ENCODE measurements around the gene SOAT2.

Gene SOAT2

DNA sequence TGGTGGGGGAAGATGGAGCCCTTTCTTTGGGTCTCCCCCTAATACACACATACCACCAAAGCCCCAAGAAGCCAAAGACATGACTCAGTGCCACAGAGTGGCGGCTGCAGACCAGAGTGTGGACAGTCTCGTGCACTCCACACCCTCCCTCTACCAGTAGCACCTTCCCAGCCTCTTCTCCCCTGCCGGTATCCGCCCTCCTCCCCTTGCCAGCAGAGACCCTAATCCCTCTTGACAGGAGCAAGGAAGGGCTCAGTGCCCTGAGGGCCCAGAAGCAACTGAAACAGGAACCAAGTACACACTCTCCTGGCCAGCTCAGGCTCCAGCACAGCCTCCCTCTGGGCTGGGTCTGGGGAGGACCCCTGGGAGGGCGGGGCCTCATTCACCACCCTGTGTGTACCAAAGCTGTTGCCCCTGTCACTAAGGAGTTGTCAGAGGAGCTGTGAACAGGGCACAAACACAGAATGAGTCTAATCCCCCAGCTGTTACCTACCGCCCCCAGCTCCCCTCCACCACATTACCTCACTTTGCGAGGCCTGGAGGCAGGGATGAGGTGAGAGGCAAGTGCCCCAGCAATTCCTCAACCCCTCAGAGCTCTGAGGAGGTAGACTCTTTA lies 32.3 kb upstream of the SOAT2 start:
- no peak overlapping the region for H3K4me3 ChIP-seq (replicated peaks; ENCODE audit: low read depth, low read length)
- no peak for DNase-seq (ENCODE audit: extremely low read depth, low read depth)
- TF ChIP-seq, protein P1, sequence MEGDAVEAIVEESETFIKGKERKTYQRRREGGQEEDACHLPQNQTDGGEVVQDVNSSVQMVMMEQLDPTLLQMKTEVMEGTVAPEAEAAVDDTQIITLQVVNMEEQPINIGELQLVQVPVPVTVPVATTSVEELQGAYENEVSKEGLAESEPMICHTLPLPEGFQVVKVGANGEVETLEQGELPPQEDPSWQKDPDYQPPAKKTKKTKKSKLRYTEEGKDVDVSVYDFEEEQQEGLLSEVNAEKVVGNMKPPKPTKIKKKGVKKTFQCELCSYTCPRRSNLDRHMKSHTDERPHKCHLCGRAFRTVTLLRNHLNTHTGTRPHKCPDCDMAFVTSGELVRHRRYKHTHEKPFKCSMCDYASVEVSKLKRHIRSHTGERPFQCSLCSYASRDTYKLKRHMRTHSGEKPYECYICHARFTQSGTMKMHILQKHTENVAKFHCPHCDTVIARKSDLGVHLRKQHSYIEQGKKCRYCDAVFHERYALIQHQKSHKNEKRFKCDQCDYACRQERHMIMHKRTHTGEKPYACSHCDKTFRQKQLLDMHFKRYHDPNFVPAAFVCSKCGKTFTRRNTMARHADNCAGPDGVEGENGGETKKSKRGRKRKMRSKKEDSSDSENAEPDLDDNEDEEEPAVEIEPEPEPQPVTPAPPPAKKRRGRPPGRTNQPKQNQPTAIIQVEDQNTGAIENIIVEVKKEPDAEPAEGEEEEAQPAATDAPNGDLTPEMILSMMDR (IDR thresholded peaks at IDR 0.05; ENCODE audit: low read depth, low read length, missing control alignments) = no peak

DNA sequence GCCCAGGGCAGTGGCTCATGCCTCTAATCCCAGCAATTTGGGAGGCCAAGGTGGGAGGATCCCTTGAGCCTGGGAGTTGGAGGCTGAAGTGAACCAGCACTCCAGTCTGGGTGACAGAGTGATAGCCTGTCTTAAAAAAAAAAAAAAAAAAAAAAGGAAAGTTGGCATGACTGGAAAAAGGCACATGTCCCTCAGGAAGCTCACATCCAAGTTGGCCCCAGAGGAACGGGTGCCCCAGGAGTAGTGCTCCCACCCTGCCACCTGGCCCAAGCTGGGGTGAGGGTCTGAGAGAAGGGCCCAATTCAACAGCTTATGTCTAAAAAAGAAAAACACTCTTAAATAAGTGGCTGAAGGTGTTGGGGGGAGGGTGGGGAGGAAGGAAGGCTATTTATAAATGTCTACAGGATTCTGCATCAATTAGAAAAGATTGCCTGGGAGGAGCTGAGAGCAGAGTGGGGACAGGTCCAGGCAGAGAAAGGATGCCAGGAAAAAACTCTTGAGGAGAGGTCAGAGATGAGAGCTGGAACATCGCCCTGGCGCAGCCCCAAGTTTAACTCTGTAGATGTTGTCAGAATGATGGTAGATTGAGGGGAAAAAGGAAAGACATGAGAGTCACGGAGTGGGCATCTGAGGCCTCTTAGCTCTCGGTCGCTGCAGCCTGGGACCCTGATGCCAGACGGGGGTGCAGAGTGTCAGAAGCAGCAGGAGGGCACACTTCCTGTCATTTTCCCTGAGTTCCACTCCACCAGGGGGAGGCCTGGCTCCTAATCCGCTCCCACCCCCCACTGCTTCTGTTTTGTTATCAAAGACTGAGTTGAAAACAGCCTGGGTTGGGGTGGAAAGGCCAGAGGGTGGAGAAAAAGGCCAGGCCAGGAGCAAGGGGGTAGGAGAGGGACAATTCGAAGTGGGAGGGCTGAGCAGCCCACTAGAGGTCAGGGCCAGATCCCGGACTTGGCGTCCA lies 31.4 kb upstream of the SOAT2 start:
- H3K4me3 ChIP-seq (replicated peaks; ENCODE audit: low read depth, low read length) = no peak overlapping the region
- TF ChIP-seq, protein P1 (IDR thresholded peaks at IDR 0.05; ENCODE audit: low read depth, low read length, missing control alignments) = no peak
- no peak for DNase-seq (ENCODE audit: extremely low read depth, low read depth)

DNA sequence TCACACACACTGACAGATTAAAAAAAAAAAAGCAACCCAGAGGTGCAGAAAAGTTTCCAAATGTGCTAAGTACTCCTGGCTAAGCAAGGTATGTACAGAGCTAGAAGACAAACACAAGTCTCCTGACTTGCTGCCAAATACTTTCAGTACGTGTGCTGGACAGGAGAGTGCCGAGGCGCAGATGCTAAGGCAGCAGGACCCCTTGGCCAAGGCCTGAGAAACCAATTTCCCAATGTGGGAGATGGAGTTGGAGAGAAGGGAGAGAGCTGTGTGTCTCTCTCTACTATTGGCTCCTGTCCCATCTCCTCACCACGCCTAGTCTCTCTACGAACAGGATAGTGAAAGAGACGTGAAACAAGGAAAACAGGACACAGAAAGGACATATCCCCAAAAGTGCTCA lies 29.4 kb upstream of the SOAT2 start:
- no peak for DNase-seq (ENCODE audit: extremely low read depth, low read depth)
- no peak overlapping the region for H3K4me3 ChIP-seq (replicated peaks; ENCODE audit: low read depth, low read length)
- TF ChIP-seq, protein P1 (IDR thresholded peaks at IDR 0.05; ENCODE audit: low read depth, low read length, missing control alignments) = no peak

DNA sequence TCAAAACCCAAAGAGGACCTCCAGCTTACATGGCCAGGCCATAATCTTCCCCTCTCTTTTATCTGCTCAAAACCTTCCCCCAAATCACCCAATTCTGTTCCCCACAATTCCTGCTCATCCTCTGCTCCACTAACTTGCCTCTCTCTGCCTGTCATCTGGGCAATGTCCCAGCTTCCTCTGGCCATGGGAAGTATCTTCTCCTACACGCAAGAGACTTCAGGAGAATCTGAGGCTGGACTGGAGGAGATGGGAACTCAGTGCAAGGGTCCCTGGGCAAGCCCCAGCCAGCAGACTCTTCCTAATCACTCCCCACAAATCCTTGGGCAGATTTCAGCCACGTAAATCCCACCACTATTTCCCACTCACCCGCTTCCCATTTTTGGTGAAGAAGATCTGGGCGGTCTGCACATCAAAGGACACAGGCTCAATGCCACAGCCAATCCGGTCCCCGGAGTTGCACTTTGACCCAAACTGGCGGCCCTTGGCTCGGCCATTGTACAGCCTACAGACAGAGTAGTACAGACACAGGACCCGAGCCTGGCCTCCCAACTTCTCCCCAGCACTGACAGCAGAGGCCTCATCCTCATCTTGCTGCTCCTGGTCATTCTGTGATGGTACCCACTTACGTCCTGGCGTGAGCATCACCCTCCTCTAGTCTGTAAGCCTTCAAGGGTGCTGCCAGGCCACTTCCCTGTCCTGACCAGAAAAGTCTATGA lies 28.8 kb upstream of the SOAT2 start:
- DNase-seq (ENCODE audit: extremely low read depth, low read depth) = no peak
- H3K4me3 ChIP-seq (replicated peaks; ENCODE audit: low read depth, low read length) = no peak overlapping the region
- TF ChIP-seq, protein P1 (IDR thresholded peaks at IDR 0.05; ENCODE audit: low read depth, low read length, missing control alignments) = no peak

DNA sequence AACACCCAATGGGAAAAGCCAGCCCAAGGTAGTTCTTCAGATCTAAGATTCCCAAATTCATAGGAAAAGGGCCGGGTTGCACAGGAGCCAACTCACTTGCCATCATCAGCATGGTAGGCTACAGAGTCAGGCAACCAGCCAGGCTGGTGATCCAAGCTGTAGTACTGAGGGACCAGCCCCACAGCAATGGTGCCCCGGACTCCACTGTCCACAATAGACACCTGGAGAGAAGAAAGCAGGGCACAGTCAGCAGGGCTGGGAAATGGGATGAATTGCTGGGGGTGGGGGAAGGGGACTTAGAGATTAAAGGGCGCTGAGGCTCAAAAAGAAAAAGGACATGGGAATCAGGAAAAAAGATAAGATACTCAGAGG lies 28.3 kb upstream of the SOAT2 start:
- DNase-seq (ENCODE audit: extremely low read depth, low read depth) = no peak
- TF ChIP-seq, protein P1 (IDR thresholded peaks at IDR 0.05; ENCODE audit: low read depth, low read length, missing control alignments) = no peak

DNA sequence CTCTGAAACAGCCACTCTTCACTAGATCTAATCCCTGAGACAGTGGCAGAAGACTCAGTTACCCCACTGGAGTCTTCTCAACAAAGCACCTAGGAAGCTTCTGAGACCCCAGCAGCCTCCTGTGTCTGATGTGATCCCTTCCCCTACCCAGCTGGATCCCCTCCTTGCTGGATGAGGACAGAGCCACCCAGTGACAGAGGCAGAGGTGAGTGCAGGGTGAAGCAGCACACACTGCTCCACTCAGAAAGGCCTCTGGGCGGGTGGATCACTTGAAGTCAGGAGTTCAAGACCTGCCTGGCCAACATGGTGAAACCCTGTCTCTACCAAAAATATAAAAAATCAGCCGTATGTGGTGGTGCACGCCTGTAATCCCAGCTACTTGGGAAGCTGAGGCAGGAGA lies 26.8 kb upstream of the SOAT2 start:
- DNase-seq (ENCODE audit: extremely low read depth, low read depth) = no peak
- no peak overlapping the region for H3K4me3 ChIP-seq (replicated peaks; ENCODE audit: low read depth, low read length)
- TF ChIP-seq, protein P1 (IDR thresholded peaks at IDR 0.05; ENCODE audit: low read depth, low read length, missing control alignments) = no peak

More for the DNA sequence above, 28.3 kb upstream of the SOAT2 start:
- no peak overlapping the region for H3K4me3 ChIP-seq (replicated peaks; ENCODE audit: low read depth, low read length)

Measured in HFF-Myc (cell line).